ENCODE results near the gene KCTD12. TPM values are rescaled to one million over a fixed set of nuclear protein-coding genes. Genes with fewer than 3 reads are reported as not detected.

The KCTD12 gene
- polyA plus RNA-seq, 1 experiment: 1.5 TPM

GRCh38 chr13:76868371-76868770, 17.8 kb downstream of the KCTD12 start:
- POLR2A ChIA-PET: no interaction called here
- CTCF ChIA-PET: interaction anchor here (1.0 kb wide), 1 partner anchor 11 kb away, joined by 3 read pairs; no protein-coding TSS in a partner anchor
- TF ChIP-seq, protein P1, sequence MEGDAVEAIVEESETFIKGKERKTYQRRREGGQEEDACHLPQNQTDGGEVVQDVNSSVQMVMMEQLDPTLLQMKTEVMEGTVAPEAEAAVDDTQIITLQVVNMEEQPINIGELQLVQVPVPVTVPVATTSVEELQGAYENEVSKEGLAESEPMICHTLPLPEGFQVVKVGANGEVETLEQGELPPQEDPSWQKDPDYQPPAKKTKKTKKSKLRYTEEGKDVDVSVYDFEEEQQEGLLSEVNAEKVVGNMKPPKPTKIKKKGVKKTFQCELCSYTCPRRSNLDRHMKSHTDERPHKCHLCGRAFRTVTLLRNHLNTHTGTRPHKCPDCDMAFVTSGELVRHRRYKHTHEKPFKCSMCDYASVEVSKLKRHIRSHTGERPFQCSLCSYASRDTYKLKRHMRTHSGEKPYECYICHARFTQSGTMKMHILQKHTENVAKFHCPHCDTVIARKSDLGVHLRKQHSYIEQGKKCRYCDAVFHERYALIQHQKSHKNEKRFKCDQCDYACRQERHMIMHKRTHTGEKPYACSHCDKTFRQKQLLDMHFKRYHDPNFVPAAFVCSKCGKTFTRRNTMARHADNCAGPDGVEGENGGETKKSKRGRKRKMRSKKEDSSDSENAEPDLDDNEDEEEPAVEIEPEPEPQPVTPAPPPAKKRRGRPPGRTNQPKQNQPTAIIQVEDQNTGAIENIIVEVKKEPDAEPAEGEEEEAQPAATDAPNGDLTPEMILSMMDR (IDR thresholded peaks at IDR 0.05; ENCODE audit: insufficient read depth, low read depth, low read length): no peak
- Histone ChIP-seq H3K36me3 (ENCODE audit: control insufficient read depth, insufficient read depth, low read length) (no peaks in the 10 kb centered on the region), H3K4me3 (ENCODE audit: low read depth, low read length) (no peak overlapping the region), H3K27me3 (ENCODE audit: control insufficient read depth, insufficient read depth, low read length) (no peaks in the 10 kb centered on the region)
- DNase-seq (ENCODE audit: low read depth): no peak

DNA sequence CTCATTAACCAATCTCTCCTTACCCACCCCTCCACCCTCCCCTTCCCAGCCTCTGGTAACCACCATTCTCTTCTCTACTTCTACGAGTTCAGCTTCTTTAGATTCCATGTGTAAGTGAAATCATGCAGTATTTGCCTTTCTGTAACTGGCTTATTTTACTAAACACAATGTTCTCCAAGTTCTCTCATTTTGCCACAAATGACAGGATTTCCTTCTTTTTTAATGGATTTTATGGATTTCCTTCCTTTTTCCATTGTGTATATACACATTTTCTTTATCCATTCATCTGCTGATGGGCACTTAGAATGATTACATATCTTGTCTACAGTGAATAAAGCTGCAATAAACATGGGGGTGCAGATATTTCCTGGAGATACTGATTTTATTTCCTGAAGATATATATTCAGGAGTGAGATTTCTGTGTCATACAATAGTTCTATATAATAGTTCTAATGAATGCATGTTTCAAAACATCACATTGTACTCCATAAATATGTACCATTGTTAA, 20.2 kb downstream of the KCTD12 start:
- ChIA-PET CTCF (no interaction called here), POLR2A (interaction anchor here (0.6 kb wide), 1 partner anchor 177 kb away, joined by 5 read pairs; no protein-coding TSS in a partner anchor)
- no peak overlapping the region for H3K4me3 ChIP-seq (ENCODE audit: low read depth, low read length)
- no peaks in the 10 kb centered on the region for H3K27me3 ChIP-seq (ENCODE audit: control insufficient read depth, insufficient read depth, low read length)
- TF ChIP-seq, protein P1 (IDR thresholded peaks at IDR 0.05; ENCODE audit: insufficient read depth, low read depth, low read length): no peak
- H3K36me3 ChIP-seq (ENCODE audit: control insufficient read depth, insufficient read depth, low read length): no peaks in the 10 kb centered on the region
- no peak for DNase-seq (ENCODE audit: low read depth)

- ChIA-PET CTCF (no interaction called here), POLR2A (no interaction called here)
- no peak for DNase-seq (ENCODE audit: low read depth)
Observed at GRCh38 chr13:76865109-76865508, 21.1 kb downstream of the KCTD12 start.

GRCh38 chr13:76864259-76864658, 21.9 kb downstream of the KCTD12 start:
- POLR2A ChIA-PET: no interaction called here
- CTCF ChIA-PET: no interaction called here
- H3K36me3 ChIP-seq (ENCODE audit: control insufficient read depth, insufficient read depth, low read length): no peaks in the 10 kb centered on the region
- no peaks in the 10 kb centered on the region for H3K27me3 ChIP-seq (ENCODE audit: control insufficient read depth, insufficient read depth, low read length)
- TF ChIP-seq, protein P1 (IDR thresholded peaks at IDR 0.05; ENCODE audit: insufficient read depth, low read depth, low read length): no peak
- DNase-seq (ENCODE audit: low read depth): no peak
- H3K4me3 ChIP-seq (ENCODE audit: low read depth, low read length): no peak overlapping the region

More at GRCh38 chr13:76865109-76865508, 21.1 kb downstream of the KCTD12 start:
- Histone ChIP-seq H3K36me3 (ENCODE audit: control insufficient read depth, insufficient read depth, low read length) (no peaks in the 10 kb centered on the region), H3K4me3 (ENCODE audit: low read depth, low read length) (no peak overlapping the region), H3K27me3 (ENCODE audit: control insufficient read depth, insufficient read depth, low read length) (no peaks in the 10 kb centered on the region)
- TF ChIP-seq, protein P1 (IDR thresholded peaks at IDR 0.05; ENCODE audit: insufficient read depth, low read depth, low read length): no peak

GRCh38 chr13:76863022-76863421, 23.2 kb downstream of the KCTD12 start:
- ChIA-PET POLR2A (no interaction called here), CTCF (no interaction called here)
- Histone ChIP-seq H3K27me3 (ENCODE audit: control insufficient read depth, insufficient read depth, low read length) (no peaks in the 10 kb centered on the region), H3K36me3 (ENCODE audit: control insufficient read depth, insufficient read depth, low read length) (no peaks in the 10 kb centered on the region), H3K4me3 (ENCODE audit: low read depth, low read length) (no peak overlapping the region)
- no peak for DNase-seq (ENCODE audit: low read depth)
- TF ChIP-seq, protein P1 (IDR thresholded peaks at IDR 0.05; ENCODE audit: insufficient read depth, low read depth, low read length): no peak

Data from BJ (cell line).